HEK293 (cell line): Measurements from ENCODE around the gene F10.

Experiments used
- CTCF ChIA-PET: fragments of 350-600 bp; formaldehyde crosslinking; extraction: SDS; loops from one replicate; lab custom pipeline; 2021; ENCODE audit warnings: antibody characterized with exemption; lab: Yijun Ruan, JAX
- POLR2A ChIA-PET: fragments of 300-600 bp; formaldehyde crosslinking; extraction: SDS; loops from one replicate; lab custom pipeline; 2020; ENCODE audit warnings: antibody characterized with exemption, inconsistent platforms; lab: Yijun Ruan, JAX
- H3K27ac ChIP-seq: fragments of 200-500 bp; sonication (Bioruptor generic); 2 replicates; pipeline ENCODE4 v1.5.1; 2014; ENCODE audit warnings: low read depth, low read length, control low read depth, inconsistent platforms; ENCODE audit errors: extremely low read depth
- H3K36me3 ChIP-seq, 2 experiments: fragments of 200-500 bp in 1 of 2; sonication (Bioruptor generic) in 1 of 2; 1 replicate in 1 of 2; 2 replicates in 1 of 2; pipeline ENCODE4 v1.5.1; 2014 to 2017; ENCODE audit warnings: inconsistent platforms in 2 of 2, low read length in 2 of 2; ENCODE audit not compliant: control insufficient read depth in 2 of 2, insufficient read depth in 1 of 2
- H3K4me1 ChIP-seq: fragments of 200-500 bp; sonication (Bioruptor generic); 2 replicates; pipeline ENCODE4 v1.5.1; 2014; ENCODE audit warnings: mild to moderate bottlenecking, low read length, inconsistent platforms; ENCODE audit not compliant: control insufficient read depth, insufficient read depth
- H3K4me3 ChIP-seq: 2 replicates; pipeline ENCODE4 v1.5.1; 2011; ENCODE audit warnings: low read depth, mild to moderate bottlenecking, control low read depth, low read length, moderate library complexity
- H3K9me3 ChIP-seq: fragments of 200-500 bp; sonication (Bioruptor generic); 2 replicates; pipeline ENCODE4 v1.5.1; 2014; ENCODE audit warnings: low read depth, low read length, inconsistent platforms; ENCODE audit not compliant: control insufficient read depth, insufficient read depth
- BCL11A ChIP-seq: fragments of 450-650 bp; formaldehyde crosslinking; IDR thresholded peaks from 2 replicates; pipeline ENCODE4 v1.5.1; 2016; ENCODE audit warnings: low read depth, missing biosample characterization, missing genetic modification characterization
- REPIN1 ChIP-seq: fragments of 450-650 bp; formaldehyde crosslinking; IDR thresholded peaks from 2 replicates; pipeline ENCODE4 v1.5.1; 2017; ENCODE audit warnings: missing biosample characterization, missing genetic modification characterization, low read depth
- SALL2 ChIP-seq: fragments of 450-650 bp; formaldehyde crosslinking; IDR thresholded peaks from 2 replicates; pipeline ENCODE4 v1.5.0; 2017; ENCODE audit warnings: missing biosample characterization, mild to moderate bottlenecking, missing genetic modification characterization, borderline replicate concordance
- SCRT1 ChIP-seq: fragments of 450-650 bp; formaldehyde crosslinking; IDR thresholded peaks from 2 replicates; pipeline ENCODE4 v1.5.1; 2016; ENCODE audit warnings: missing biosample characterization, missing genetic modification characterization, borderline replicate concordance
- YY1 ChIP-seq: fragments of 450-650 bp; formaldehyde crosslinking; IDR thresholded peaks from 2 replicates; pipeline ENCODE4 v1.5.1; 2018; ENCODE audit warnings: missing biosample characterization, missing genetic modification characterization
- ZBTB48 ChIP-seq: fragments of 450-650 bp; formaldehyde crosslinking; IDR thresholded peaks from 2 replicates; pipeline ENCODE4 v1.5.1; 2016; ENCODE audit warnings: missing biosample characterization, missing genetic modification characterization
- ZNF121 ChIP-seq: fragments of 450-650 bp; formaldehyde crosslinking; IDR thresholded peaks from 2 replicates; pipeline ENCODE4 v1.5.1; 2016; ENCODE audit warnings: missing biosample characterization, missing genetic modification characterization
- ZNF157 ChIP-seq: fragments of 450-650 bp; formaldehyde crosslinking; IDR thresholded peaks from 2 replicates; pipeline ENCODE4 v1.5.1; 2016; ENCODE audit warnings: missing biosample characterization, missing genetic modification characterization
- ZNF19 ChIP-seq: fragments of 450-650 bp; formaldehyde crosslinking; IDR thresholded peaks from 2 replicates; pipeline ENCODE4; 2016; ENCODE audit warnings: missing biosample characterization, missing genetic modification characterization, low read depth
- ZNF26 ChIP-seq: fragments of 450-650 bp; formaldehyde crosslinking; IDR thresholded peaks from 2 replicates; pipeline ENCODE4 v1.5.1; 2016; ENCODE audit warnings: missing biosample characterization, missing genetic modification characterization
- ZNF311 ChIP-seq: fragments of 450-650 bp; formaldehyde crosslinking; IDR thresholded peaks from 2 replicates; pipeline ENCODE4 v1.5.1; 2017; ENCODE audit warnings: missing biosample characterization, missing genetic modification characterization, borderline replicate concordance
- ZNF335 ChIP-seq: fragments of 450-650 bp; formaldehyde crosslinking; conservative IDR thresholded peaks from 2 replicates; pipeline ENCODE4 v1.5.1; 2016; ENCODE audit warnings: missing biosample characterization, missing genetic modification characterization
- ZNF350 ChIP-seq: fragments of 450-650 bp; formaldehyde crosslinking; IDR thresholded peaks from 2 replicates; pipeline ENCODE4 v1.5.0; 2017; ENCODE audit warnings: missing biosample characterization, mild to moderate bottlenecking, missing genetic modification characterization
- ZNF391 ChIP-seq: fragments of 450-650 bp; formaldehyde crosslinking; IDR thresholded peaks from 2 replicates; pipeline ENCODE4 v1.5.1; 2016; ENCODE audit warnings: low read depth, missing biosample characterization, missing genetic modification characterization, borderline replicate concordance
- ZNF473 ChIP-seq: fragments of 450-650 bp; formaldehyde crosslinking; IDR thresholded peaks from 2 replicates; pipeline ENCODE4 v1.5.1; 2017; ENCODE audit warnings: missing biosample characterization, missing genetic modification characterization
- ZNF501 ChIP-seq: fragments of 450-650 bp; formaldehyde crosslinking; IDR thresholded peaks from 2 replicates; pipeline ENCODE4 v1.5.1; 2016; ENCODE audit warnings: missing biosample characterization, missing genetic modification characterization
- ZNF585B ChIP-seq: fragments of 450-650 bp; formaldehyde crosslinking; IDR thresholded peaks from 2 replicates; pipeline ENCODE4 v1.5.1; 2016; ENCODE audit warnings: missing biosample characterization, missing genetic modification characterization
- ZNF623 ChIP-seq: fragments of 450-650 bp; formaldehyde crosslinking; IDR thresholded peaks from 2 replicates; pipeline ENCODE4 v1.5.1; 2016; ENCODE audit warnings: missing biosample characterization, missing genetic modification characterization
- ZNF639 ChIP-seq: fragments of 450-650 bp; formaldehyde crosslinking; IDR thresholded peaks from 2 replicates; pipeline ENCODE4 v1.5.1; 2016; ENCODE audit warnings: missing biosample characterization, missing genetic modification characterization
- ZNF654 ChIP-seq: fragments of 450-650 bp; formaldehyde crosslinking; IDR thresholded peaks from 2 replicates; pipeline ENCODE4 v1.5.1; 2016; ENCODE audit warnings: low read depth, missing biosample characterization, missing genetic modification characterization
- ZNF701 ChIP-seq: fragments of 450-650 bp; formaldehyde crosslinking; IDR thresholded peaks from 2 replicates; pipeline ENCODE4 v1.5.1; 2016; ENCODE audit warnings: missing biosample characterization, missing genetic modification characterization
- ZNF707 ChIP-seq: fragments of 450-650 bp; formaldehyde crosslinking; IDR thresholded peaks from 2 replicates; pipeline ENCODE4 v1.5.1; 2016; ENCODE audit warnings: missing biosample characterization, missing genetic modification characterization
- ZNF747 ChIP-seq: fragments of 450-650 bp; formaldehyde crosslinking; IDR thresholded peaks from 2 replicates; pipeline ENCODE4 v1.5.1; 2016; ENCODE audit warnings: missing biosample characterization, missing genetic modification characterization
- ZNF76 ChIP-seq: fragments of 450-650 bp; formaldehyde crosslinking; IDR thresholded peaks from 2 replicates; pipeline ENCODE4; 2016; ENCODE audit warnings: low read depth, missing biosample characterization, missing genetic modification characterization, borderline replicate concordance
- ZNF792 ChIP-seq: fragments of 450-650 bp; formaldehyde crosslinking; IDR thresholded peaks from 2 replicates; pipeline ENCODE4 v1.5.1; 2016; ENCODE audit warnings: missing biosample characterization, missing genetic modification characterization
- ZSCAN16 ChIP-seq: fragments of 450-650 bp; formaldehyde crosslinking; IDR thresholded peaks from 2 replicates; pipeline ENCODE4 v1.5.1; 2016; ENCODE audit warnings: missing biosample characterization, missing genetic modification characterization
- ZSCAN23 ChIP-seq: fragments of 450-650 bp; formaldehyde crosslinking; IDR thresholded peaks from 2 replicates; pipeline ENCODE4 v1.5.1; 2016; ENCODE audit warnings: missing biosample characterization, missing genetic modification characterization

The F10 gene

GRCh38 chr13:113097651-113098050 lies 24.9 kb upstream of the F10 start:
- Histone ChIP-seq H3K4me3 (no peak overlapping the region), H3K9me3 (no peaks in the 10 kb centered on the region), H3K27ac (no peak overlapping the region), H3K4me1 (no peaks in the 10 kb centered on the region), H3K36me3 (no peaks in the 10 kb centered on the region)
- CTCF ChIA-PET, result no interaction called here
- no peak for TF ChIP-seq ZNF335 (tag by site-specific recombination)
- no peak for TF ChIP-seq ZNF707 (tag by site-specific recombination)
- TF ChIP-seq ZBTB48 (tag by site-specific recombination), result no peak
- no peak for TF ChIP-seq ZNF701 (tag by site-specific recombination)
- TF ChIP-seq, all 188 proteins: peak for 0
- POLR2A ChIA-PET, result no interaction called here

GRCh38 chr13:113098162-113098732 lies 24.4 kb upstream of the F10 start:
- Histone ChIP-seq H3K27ac (no peak overlapping the region), H3K4me3 (no peak overlapping the region), H3K4me1 (no peaks in the 10 kb centered on the region), H3K36me3 (no peaks in the 10 kb centered on the region)
- POLR2A ChIA-PET, result no interaction called here
- CTCF ChIA-PET, result no interaction called here
- TF ChIP-seq YY1 (tag by site-specific recombination), result no peak
- TF ChIP-seq ZNF157 (tag by site-specific recombination), result no peak
- TF ChIP-seq ZNF473, result no peak
- TF ChIP-seq ZNF391 (tag by site-specific recombination), result no peak
- no peak for TF ChIP-seq ZNF501 (tag by site-specific recombination)
- TF ChIP-seq ZNF26 (tag by site-specific recombination), result no peak
- TF ChIP-seq, all 188 proteins: peak for 0
- H3K9me3 ChIP-seq, result no peaks in the 10 kb centered on the region

- H3K4me1 ChIP-seq, result no peaks in the 10 kb centered on the region
- H3K27ac ChIP-seq, result no peak overlapping the region
- no peak overlapping the region for H3K4me3 ChIP-seq
- ChIA-PET CTCF (interaction anchor here (0.5 to 2.0 kb wide), 2 partner anchors 14 to 70 kb away, joined by 4 to 5 read pairs; no protein-coding TSS in a partner anchor), POLR2A (no interaction called here)
- no peaks in the 10 kb centered on the region for H3K36me3 ChIP-seq
- H3K9me3 ChIP-seq, result no peaks in the 10 kb centered on the region
- TF ChIP-seq REPIN1 (tag by site-specific recombination) (no peak), SALL2 (no peak), ZSCAN23 (tag by site-specific recombination) (no peak), ZNF747 (no peak), ZNF121 (tag by site-specific recombination) (no peak), ZNF639 (no peak), ZNF792 (tag by site-specific recombination) (no peak), ZNF19 (tag by site-specific recombination) (no peak), ZNF585B (no peak), SCRT1 (tag by site-specific recombination) (no peak), ZNF350 (no peak), ZNF311 (no peak), BCL11A (no peak), ZSCAN16 (no peak), ZNF76 (no peak), ZNF654 (tag by site-specific recombination) (no peak), ZNF335 (tag by site-specific recombination) (no peak), ZNF623 (tag by site-specific recombination) (no peak)
These were observed 23.5 kb upstream of the F10 start for GRCh38 chr13:113099142-113099541.
